GM13977 (cell line): ENCODE results near the gene SLC19A1.

Experiments
- DNase-seq: peaks from one replicate; pipeline ENCODE4 v3.0.0; 2012; ENCODE audit warnings: low spot score
- in situ Hi-C: fragments of 300-500 bp; cut with MboI; formaldehyde crosslinking; loops from one replicate; pipeline ENCODE4 v1.12.0; 2022; ENCODE audit warnings: low sequenced_read_pairs, low pct_unique_long_range_greater_than_20kb, mixed read lengths, inconsistent platforms; ENCODE audit not compliant: unreplicated experiment
- TF ChIP-seq, protein P1 (sequence below): IDR thresholded peaks from 2 replicates; pipeline ENCODE4 v1.5.1; 2012; ENCODE audit warnings: mild to moderate bottlenecking, control low read depth; ENCODE audit not compliant: insufficient read depth; ENCODE audit errors: extremely low read depth, missing control alignments

Gene SLC19A1

GRCh38 chr21:45475797-45476570, 66.3 kb downstream of the SLC19A1 start:
- in situ Hi-C loops = no loop called here
- DNase-seq = no peak
- TF ChIP-seq, protein P1, sequence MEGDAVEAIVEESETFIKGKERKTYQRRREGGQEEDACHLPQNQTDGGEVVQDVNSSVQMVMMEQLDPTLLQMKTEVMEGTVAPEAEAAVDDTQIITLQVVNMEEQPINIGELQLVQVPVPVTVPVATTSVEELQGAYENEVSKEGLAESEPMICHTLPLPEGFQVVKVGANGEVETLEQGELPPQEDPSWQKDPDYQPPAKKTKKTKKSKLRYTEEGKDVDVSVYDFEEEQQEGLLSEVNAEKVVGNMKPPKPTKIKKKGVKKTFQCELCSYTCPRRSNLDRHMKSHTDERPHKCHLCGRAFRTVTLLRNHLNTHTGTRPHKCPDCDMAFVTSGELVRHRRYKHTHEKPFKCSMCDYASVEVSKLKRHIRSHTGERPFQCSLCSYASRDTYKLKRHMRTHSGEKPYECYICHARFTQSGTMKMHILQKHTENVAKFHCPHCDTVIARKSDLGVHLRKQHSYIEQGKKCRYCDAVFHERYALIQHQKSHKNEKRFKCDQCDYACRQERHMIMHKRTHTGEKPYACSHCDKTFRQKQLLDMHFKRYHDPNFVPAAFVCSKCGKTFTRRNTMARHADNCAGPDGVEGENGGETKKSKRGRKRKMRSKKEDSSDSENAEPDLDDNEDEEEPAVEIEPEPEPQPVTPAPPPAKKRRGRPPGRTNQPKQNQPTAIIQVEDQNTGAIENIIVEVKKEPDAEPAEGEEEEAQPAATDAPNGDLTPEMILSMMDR = no peak

DNA sequence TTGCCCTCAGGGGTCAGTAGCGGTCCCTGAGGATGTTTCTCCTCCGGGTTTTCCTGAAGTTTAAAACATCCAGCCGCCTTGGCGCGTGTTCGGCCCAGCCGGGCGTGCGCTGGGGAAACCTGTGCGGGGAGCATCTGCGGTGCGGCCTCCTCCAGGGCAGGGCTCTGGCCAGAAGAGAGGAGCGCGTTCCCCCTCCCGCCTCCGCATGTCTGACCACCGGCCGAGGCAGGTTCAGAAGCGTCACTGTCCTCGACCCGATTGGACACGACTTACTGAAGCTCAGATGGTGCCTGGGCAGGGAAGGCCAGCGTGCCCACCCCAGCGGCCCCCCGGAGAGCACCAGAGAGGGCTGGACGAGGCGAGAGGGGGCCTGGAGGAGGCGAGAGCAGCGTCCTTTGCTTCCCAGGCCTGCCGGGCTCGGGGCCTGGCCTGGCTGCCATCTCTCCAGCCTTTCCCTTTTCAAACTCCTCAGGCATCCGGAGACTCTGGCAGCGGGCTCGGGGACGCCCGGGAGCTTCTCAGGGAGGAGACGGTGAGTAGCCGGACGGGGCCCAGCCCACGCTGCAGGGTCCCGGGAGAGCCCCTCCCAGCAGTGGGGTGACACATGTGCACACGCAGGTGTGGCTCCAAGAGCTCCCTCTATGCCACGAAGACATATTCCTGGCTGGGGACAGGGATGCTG, 67.1 kb downstream of the SLC19A1 start:
- in situ Hi-C loops = no loop called here
- no peak for DNase-seq
- TF ChIP-seq, protein P1 = no peak

DNA sequence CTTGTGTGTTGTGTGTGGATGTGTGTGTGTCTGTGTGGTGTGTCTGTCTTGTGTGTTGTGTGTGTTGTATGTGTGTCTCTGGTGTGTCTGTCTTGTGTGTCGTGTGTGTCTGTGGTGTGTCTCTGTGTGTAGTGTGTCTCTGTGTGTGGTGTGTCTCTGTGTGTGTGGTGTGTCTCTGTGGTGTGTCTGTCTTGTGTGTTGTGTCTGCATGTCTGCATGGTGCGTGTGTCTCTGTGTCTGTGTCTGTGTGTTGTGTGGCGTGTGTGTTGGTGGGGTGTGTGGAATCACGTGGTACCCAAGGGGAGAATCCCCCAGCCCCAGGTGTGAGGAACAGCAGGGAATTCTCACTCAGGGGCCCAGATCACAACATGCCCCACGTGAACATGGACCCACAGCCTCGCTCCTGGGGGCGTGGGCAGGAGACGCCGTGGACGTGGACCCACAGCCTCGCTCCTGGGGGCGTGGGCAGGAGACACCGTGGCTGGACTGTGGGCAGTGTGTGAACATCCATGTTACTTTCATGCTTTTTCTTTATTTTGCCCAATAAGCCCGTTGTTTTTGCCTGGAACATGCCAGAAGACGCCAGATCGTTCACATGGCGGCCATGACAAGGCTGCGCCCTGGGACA, 67.8 kb downstream of the SLC19A1 start:
- in situ Hi-C loops = no loop called here
- no peak for DNase-seq
- TF ChIP-seq, protein P1 = no peak

DNA sequence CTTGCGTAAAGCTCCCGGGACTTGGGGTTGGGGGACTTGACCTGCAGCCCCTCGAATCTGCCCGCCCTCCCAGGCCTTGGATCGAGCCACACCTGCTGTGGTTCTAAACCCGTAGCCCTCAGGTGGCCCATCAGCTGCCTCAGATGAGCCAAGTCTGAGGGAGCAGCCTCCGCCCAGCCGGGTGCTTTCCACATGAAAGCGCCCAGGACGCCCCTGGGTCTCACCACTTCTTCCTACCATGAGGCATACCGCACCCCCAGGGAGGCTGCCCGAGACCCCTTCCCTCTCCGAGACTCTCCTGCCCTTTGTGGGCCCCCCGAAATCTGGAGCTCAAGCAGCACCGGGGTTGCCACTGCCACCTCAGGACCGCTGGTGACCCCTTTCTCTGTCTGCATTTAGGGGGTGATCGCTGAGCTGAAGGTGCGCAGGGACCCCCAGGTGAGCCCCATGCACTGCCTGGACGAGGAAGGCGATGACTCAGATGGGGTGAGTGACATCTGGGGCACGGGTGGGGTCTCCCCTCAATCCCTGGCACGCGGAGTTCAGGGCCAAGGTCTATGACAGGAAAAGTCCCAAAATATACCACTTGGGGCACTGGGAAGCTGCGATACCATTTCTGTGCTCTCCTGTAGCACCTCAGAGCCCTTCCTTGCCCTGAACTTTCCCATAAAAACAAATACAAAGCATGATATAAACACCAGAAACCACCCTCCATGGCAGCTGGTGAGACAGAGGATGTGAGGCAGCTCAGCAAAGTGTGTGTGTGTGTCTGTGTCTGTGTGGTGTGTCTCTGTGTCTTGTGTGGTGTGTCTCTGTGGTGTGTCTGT, 68.5 kb downstream of the SLC19A1 start:
- in situ Hi-C loops = no loop called here
- no peak for DNase-seq
- TF ChIP-seq, protein P1 = no peak

- no peak for DNase-seq
- in situ Hi-C loops = no loop called here
- TF ChIP-seq, protein P1 = no peak
Observed at GRCh38 chr21:45472445-45473365, 69.5 kb downstream of the SLC19A1 start.
